Heart right ventricle (tissue), 16 donors: ENCODE data around the gene OR2M4. TPM values are rescaled to one million over a fixed set of nuclear protein-coding genes. Genes with fewer than 3 reads are reported as not detected.

Experiments
- ATAC-seq, 8 donors: fragments of 200-7000 bp; cut with Tn5 transposase; one replicate each; pipeline ENCODE4 v1.9.1; 2020; ENCODE audit warnings: mild to moderate bottlenecking in 8 of 8, moderate library complexity in 8 of 8, moderate number of reproducible peaks in 1 of 8
- DNase-seq, 2 donors: peaks; one replicate each; pipeline ENCODE4 v3.0.0-alpha.2; 2020
- H3K27ac ChIP-seq, 10 donors: fragments of 200-600 bp; sonication (generic) in 2 of 10; one replicate each; pipeline versions ENCODE4 v1.5.0 to v1.8.0; 2020 to 2022; ENCODE audit warnings: mild to moderate bottlenecking in 3 of 10
- H3K27me3 ChIP-seq, 7 donors: fragments of 200-600 bp; one replicate each; pipeline ENCODE4 v1.8.0; 2021 to 2022; ENCODE audit warnings: mild to moderate bottlenecking in 2 of 7
- H3K36me3 ChIP-seq, 9 donors: fragments of 200-600 bp; sonication (generic) in 1 of 9; one replicate each; pipeline versions ENCODE4 v1.5.0 to v1.8.0; 2020 to 2022; ENCODE audit warnings: mild to moderate bottlenecking in 2 of 9
- H3K4me1 ChIP-seq, 9 donors: fragments of 200-600 bp; sonication (generic) in 1 of 9; one replicate each; pipeline versions ENCODE4 v1.5.0 to v1.8.0; 2020 to 2022; ENCODE audit warnings: mild to moderate bottlenecking in 4 of 9
- H3K4me3 ChIP-seq, 10 donors: fragments of 200-600 bp; sonication (generic) in 2 of 10; one replicate each; pipeline versions ENCODE4 v1.5.0 to v1.8.0; 2020 to 2022; ENCODE audit warnings: mild to moderate bottlenecking in 7 of 10, moderate library complexity in 2 of 10
- H3K9me3 ChIP-seq, 11 donors: fragments of 200-600 bp in 10 of 11; sonication (generic) in 2 of 11; one replicate each; pipeline versions ENCODE4 v1.5.0 to v1.8.0; 2013 to 2022; ENCODE audit warnings: mild to moderate bottlenecking in 2 of 11, control low read depth in 1 of 11, moderate library complexity in 1 of 11
- CTCF ChIP-seq, 9 donors: fragments of 200-600 bp; sonication (generic) in 2 of 9; IDR thresholded peaks; one replicate each; pipeline versions ENCODE4 v1.5.0 to v1.8.0; 2021 to 2022; ENCODE audit warnings: antibody characterized with exemption in 9 of 9, mild to moderate bottlenecking in 5 of 9, moderate library complexity in 1 of 9
- WGBS, 2 donors: extraction: QIAGEN DNeasy Blood & Tissue Kit; methylation state at CpG; one replicate each; pipeline ENCODE4 v1.1.7; 2013; ENCODE audit warnings: inconsistent platforms in 1 of 2; 5-methylcytosine and 5-hydroxymethylcytosine counted together
- intact Hi-C, 10 donors: fragments of 100-400 bp; cut with DNase I; formaldehyde crosslinking; loops; one replicate each; pipeline versions ENCODE4 v1.11.1 to v1.14.2; 2022
- polyA plus RNA-seq, 2 donors: library from polyadenylated mRNA; stranded (reverse); fragments of 200-250 nt; gene quantifications; one replicate each; pipeline ENCODE4 v1.2.3, GENCODE V29; 2013
- total RNA-seq, 10 donors: library from RNA; stranded (reverse); fragmentation: NEBNext Ultra II Directional in 3 of 10; extraction: Animal tissue kit (Norgen Biotek cat#: 25700) in 3 of 10; gene quantifications; one replicate each; pipeline versions ENCODE4 v1.2.1 to v1.2.4, GENCODE V29; 2021 to 2023
- donor health status: Arrhythmogenic right ventricular cardiomyopathy.
- donor health status: ischemic (EF 13 %, LVEDD 7.1; RV severe dilation, severe dysfunction).
- donor health status: healthy with polysubstance abuse.
- donor health status: DM: no; HTN: yes; CAD: no.
- donor health status: DM: no; HTN: no; CAD: no.
- donor health status: ischemic (EF 25% LVEDD 6.9; RV normal size, moderate dysfunction).
- donor health status: ischemic (EF 25% LVEDD 5.7; RV mildly dilated, moderate dysfunction).
- donor health status: healthy.
- donor health status: DM: yes; HTN: yes; CAD: no.
- donor health status: Ischemic cardiomyopathy.
- donor health status: ischemic (EF 35%, LVEDD 5.7; RV mildly dilated, moderate dysfunction).
- donor health status: nonischemic (EF 11% LVEDD 7.7; RV severe dilation, severe dysfunction).
- donor health status: DM: yes; HTN: yes; CAD: no.
- donor health status: PGD.
- donor health status: ischemic (EF 29% LVEDD 5.4; RV normal size, mild dysfunction).
- donor health status: nonischemic (EF 23%, LVEDD 6.1; RV moderate dilation, normal function).

Gene OR2M4
- total and polyA plus RNA-seq, 12 donors, result not detected

GRCh38 chr1:248277876-248278275 is 46.7 kb downstream of the OR2M4 start, which contains the start of gene OR2T33:
TSS of gene OR2T33 (minus strand) at chr1:248277976. CDS start at chr1:248273814, 4,162 bp downstream.
- no peaks in the 10 kb centered on the region for H3K27me3 ChIP-seq
- no peaks in the 10 kb centered on the region for H3K36me3 ChIP-seq
- intact Hi-C loops, result no loop called here
- H3K4me1 ChIP-seq, result no peaks in the 10 kb centered on the region
- H3K4me3 ChIP-seq, result no peak within 1 kb of the TSS
- H3K27ac ChIP-seq, result no peak within 1 kb of the TSS
- ATAC-seq (no peak), DNase-seq (no peak)
- WGBS, 2 donors, result 32 to 37% methylated on average over 1 of the region's 1 CpG
- peaks cover 0 to 12% (median 0%) of the 10 kb centered on the region in 11 donors for H3K9me3 ChIP-seq
- TF ChIP-seq CTCF (IDR thresholded peaks at IDR 0.05), result no peak

GRCh38 chr1:248288391-248288790 is 57.2 kb downstream of the OR2M4 start:
- no peaks in the 10 kb centered on the region for H3K27me3 ChIP-seq
- H3K9me3 ChIP-seq, result peaks cover 0 to 9% (median 0%) of the 10 kb centered on the region in 11 donors
- H3K36me3 ChIP-seq, result no peaks in the 10 kb centered on the region
- ATAC-seq (no peak), DNase-seq (no peak)
- intact Hi-C loops, result no loop called here
- no peak overlapping the region for H3K4me3 ChIP-seq
- TF ChIP-seq CTCF (IDR thresholded peaks at IDR 0.05), result no peak
- H3K4me1 ChIP-seq, result no peaks in the 10 kb centered on the region
- no peak overlapping the region for H3K27ac ChIP-seq
- WGBS, 2 donors, result 42 to 48% methylated on average over 6 of the region's 6 CpGs

Other genes starting within 250 kb of the OR2M4 start
- not detected for gene OR2L5, start 217.8 kb upstream of the OR2M4 start, total RNA-seq
- not detected for gene OR2L5, start 217.8 kb upstream of the OR2M4 start, polyA plus RNA-seq
- gene OR2L2, start 201.3 kb upstream of the OR2M4 start, total RNA-seq, result under 1 TPM in 1 of 10 donors, not detected in 9; 0.07 TPM
- gene OR2L2, start 201.3 kb upstream of the OR2M4 start, polyA plus RNA-seq, result not detected
- not detected for gene OR2L3, start 184.6 kb upstream of the OR2M4 start, total RNA-seq
- not detected for gene OR2L3, start 184.6 kb upstream of the OR2M4 start, polyA plus RNA-seq
- not detected for gene OR2L13, start 136.2 kb upstream of the OR2M4 start, total RNA-seq
- gene OR2L13, start 136.2 kb upstream of the OR2M4 start, polyA plus RNA-seq, result not detected
- gene OR2M5, start 86.3 kb upstream of the OR2M4 start, total RNA-seq, result not detected
- not detected for gene OR2M5, start 86.3 kb upstream of the OR2M4 start, polyA plus RNA-seq
- gene OR2M2, start 56.6 kb upstream of the OR2M4 start, total RNA-seq, result not detected
- not detected for gene OR2M2, start 56.6 kb upstream of the OR2M4 start, polyA plus RNA-seq
- gene OR2M3, start 34.2 kb upstream of the OR2M4 start, total RNA-seq, result not detected
- gene OR2M3, start 34.2 kb upstream of the OR2M4 start, polyA plus RNA-seq, result not detected
- gene OR2T33, start 46.6 kb downstream of the OR2M4 start, total RNA-seq, result not detected
- gene OR2T33, start 46.6 kb downstream of the OR2M4 start, polyA plus RNA-seq, result under 1 TPM in 1 of 2 donors, not detected in 1; 0.03 TPM
- not detected for gene OR2T12, start 72.0 kb downstream of the OR2M4 start, total RNA-seq
- gene OR2T12, start 72.0 kb downstream of the OR2M4 start, polyA plus RNA-seq, result not detected
- not detected for gene OR2M7, start 93.2 kb downstream of the OR2M4 start, total RNA-seq
- gene OR2M7, start 93.2 kb downstream of the OR2M4 start, polyA plus RNA-seq, result not detected
- not detected for gene OR14C36, start 117.4 kb downstream of the OR2M4 start, total RNA-seq
- gene OR14C36, start 117.4 kb downstream of the OR2M4 start, polyA plus RNA-seq, result not detected
- not detected for gene OR2T4, start 130.2 kb downstream of the OR2M4 start, total RNA-seq
- gene OR2T4, start 130.2 kb downstream of the OR2M4 start, polyA plus RNA-seq, result not detected
- gene OR2T6, start 144.3 kb downstream of the OR2M4 start, total RNA-seq, result not detected
- not detected for gene OR2T6, start 144.3 kb downstream of the OR2M4 start, polyA plus RNA-seq
- gene OR2T1, start 171.6 kb downstream of the OR2M4 start, total RNA-seq, result not detected
- gene OR2T1, start 171.6 kb downstream of the OR2M4 start, polyA plus RNA-seq, result not detected
- gene OR2T2, start 214.2 kb downstream of the OR2M4 start, total RNA-seq, result not detected
- gene OR2T2, start 214.2 kb downstream of the OR2M4 start, polyA plus RNA-seq, result not detected
- gene OR2T3, start 241.9 kb downstream of the OR2M4 start, total RNA-seq, result not detected
- not detected for gene OR2T3, start 241.9 kb downstream of the OR2M4 start, polyA plus RNA-seq